ENCODE data around the gene ADPGK.

DNA sequence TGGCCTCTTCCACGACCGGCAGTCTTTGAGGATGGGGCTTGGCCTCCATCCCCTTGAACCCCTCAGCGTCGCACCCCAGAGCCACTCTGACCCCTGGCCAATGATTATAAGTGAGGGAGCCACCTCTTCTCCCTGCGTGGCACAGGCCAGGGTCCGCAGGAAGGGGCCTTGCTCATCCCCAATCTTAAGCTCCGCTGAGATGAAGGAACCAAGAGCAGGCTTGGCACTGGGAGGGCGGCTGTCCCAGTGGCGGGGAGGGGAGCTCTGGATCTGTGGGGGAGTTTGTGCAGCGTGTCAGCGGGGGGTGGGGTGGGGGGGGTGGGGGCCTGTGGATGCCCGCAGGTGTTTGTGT, 13.8 kb upstream of the ADPGK start:
- TF ChIP-seq, protein P1, sequence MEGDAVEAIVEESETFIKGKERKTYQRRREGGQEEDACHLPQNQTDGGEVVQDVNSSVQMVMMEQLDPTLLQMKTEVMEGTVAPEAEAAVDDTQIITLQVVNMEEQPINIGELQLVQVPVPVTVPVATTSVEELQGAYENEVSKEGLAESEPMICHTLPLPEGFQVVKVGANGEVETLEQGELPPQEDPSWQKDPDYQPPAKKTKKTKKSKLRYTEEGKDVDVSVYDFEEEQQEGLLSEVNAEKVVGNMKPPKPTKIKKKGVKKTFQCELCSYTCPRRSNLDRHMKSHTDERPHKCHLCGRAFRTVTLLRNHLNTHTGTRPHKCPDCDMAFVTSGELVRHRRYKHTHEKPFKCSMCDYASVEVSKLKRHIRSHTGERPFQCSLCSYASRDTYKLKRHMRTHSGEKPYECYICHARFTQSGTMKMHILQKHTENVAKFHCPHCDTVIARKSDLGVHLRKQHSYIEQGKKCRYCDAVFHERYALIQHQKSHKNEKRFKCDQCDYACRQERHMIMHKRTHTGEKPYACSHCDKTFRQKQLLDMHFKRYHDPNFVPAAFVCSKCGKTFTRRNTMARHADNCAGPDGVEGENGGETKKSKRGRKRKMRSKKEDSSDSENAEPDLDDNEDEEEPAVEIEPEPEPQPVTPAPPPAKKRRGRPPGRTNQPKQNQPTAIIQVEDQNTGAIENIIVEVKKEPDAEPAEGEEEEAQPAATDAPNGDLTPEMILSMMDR (IDR thresholded peaks at IDR 0.05; ENCODE audit: low read length): no peak
- TF ChIP-seq EZH2phosphoT487 (IDR thresholded peaks at IDR 0.05; ENCODE audit: low read length): no peak

Measured in MM.1S (cell line).